GM23248 (cell line): ENCODE measurements around the gene IQSEC3. TPM values are rescaled to one million over a fixed set of nuclear protein-coding genes. Genes with fewer than 3 reads are reported as not detected.
"Not testable (repeated sequence)": the region's sequence is repeated elsewhere in the genome, so short reads cannot be mapped to it uniquely, and the experiment has no call there.

ENCODE experiments used
- DNase-seq: peaks from one replicate; pipeline ENCODE4 v3.0.0-alpha.2; 2015
- H2AFZ ChIP-seq: fragments of 200-600 bp; sonication (generic); 2 replicates; pipeline ENCODE4 v1.6.1; 2016; ENCODE audit warnings: antibody characterized with exemption
- H3F3A ChIP-seq: fragments of 200-600 bp; sonication (generic); 2 replicates; pipeline ENCODE4 v1.6.1; 2016; ENCODE audit warnings: mild to moderate bottlenecking, antibody characterized with exemption, mixed run types; ENCODE audit not compliant: insufficient read depth
- H3K27ac ChIP-seq: fragments of 200-600 bp; sonication (generic); 2 replicates; pipeline ENCODE4 v1.5.1; 2016; ENCODE audit warnings: mild to moderate bottlenecking
- H3K27me3 ChIP-seq: fragments of 200-600 bp; sonication (generic); replicated peaks from 2 replicates; pipeline ENCODE4 v1.6.1; 2016; ENCODE audit warnings: mild to moderate bottlenecking; ENCODE audit not compliant: insufficient read depth
- H3K36me3 ChIP-seq: fragments of 200-600 bp; sonication (generic); 2 replicates; pipeline ENCODE4 v1.6.1; 2016; ENCODE audit warnings: low read depth, mild to moderate bottlenecking
- H3K4me1 ChIP-seq: fragments of 200-600 bp; sonication (generic); 2 replicates; pipeline ENCODE4 v1.6.1; 2016; ENCODE audit warnings: mild to moderate bottlenecking; ENCODE audit not compliant: insufficient read depth
- H3K4me2 ChIP-seq: fragments of 200-600 bp; sonication (generic); one replicate; pipeline ENCODE4 v1.6.1; 2016; ENCODE audit warnings: mild to moderate bottlenecking; ENCODE audit not compliant: unreplicated experiment
- H3K4me3 ChIP-seq: fragments of 200-600 bp; sonication (generic); 2 replicates; pipeline ENCODE4 v1.5.1; 2016; ENCODE audit warnings: mild to moderate bottlenecking
- H3K79me2 ChIP-seq: fragments of 200-600 bp; sonication (generic); 2 replicates; pipeline ENCODE4 v1.6.1; 2016; ENCODE audit warnings: mild to moderate bottlenecking; ENCODE audit not compliant: insufficient read depth
- H3K9ac ChIP-seq: fragments of 200-600 bp; sonication (generic); 2 replicates; pipeline ENCODE4 v1.6.1; 2016; ENCODE audit warnings: mild to moderate bottlenecking
- H3K9me2 ChIP-seq: fragments of 200-600 bp; sonication (generic); 2 replicates; pipeline ENCODE4 v1.6.1; 2016; ENCODE audit warnings: mixed run types, mild to moderate bottlenecking, moderate library complexity; ENCODE audit not compliant: insufficient read depth
- H3K9me3 ChIP-seq: fragments of 200-600 bp; sonication (generic); one replicate; pipeline ENCODE4 v1.6.1; 2017; ENCODE audit warnings: low read depth
- H4K20me1 ChIP-seq: fragments of 200-600 bp; sonication (generic); 2 replicates; pipeline ENCODE4 v1.6.0; 2016; ENCODE audit not compliant: insufficient read depth
- WGBS, 2 experiments: methylation state at CpG; one replicate each; pipeline ENCODE4 v1.1.6; 2015 to 2017; ENCODE audit warnings: low lambda C conversion rate in 2 of 2, low coverage in 1 of 2; ENCODE audit errors: missing lambda C conversion rate in 2 of 2; 5-methylcytosine and 5-hydroxymethylcytosine counted together
- in situ Hi-C: fragments of 300-500 bp; cut with MboI; formaldehyde crosslinking; loops from 2 replicates; pipeline ENCODE4 v1.15.0; 2020
- polyA plus RNA-seq: library from polyadenylated mRNA; unstranded; fragments of >200 nt; fragmentation: Nextera tagmentation; extraction: Ambion mirVana; gene quantifications from 2 replicates; pipeline ENCODE4 v1.2.1, GENCODE V29; 2016
- total RNA-seq: library from RNA; depleted of rRNA; stranded (reverse); fragments of >200 nt; shearing (Covaris generic); gene quantifications from 2 replicates; pipeline ENCODE4 v1.2.3, GENCODE V29; 2014

IQSEC3 gene
- total and polyA plus RNA-seq, 2 experiments from 2014 or later, result not detected

GRCh38 chr12:70541-70940 is 4.0 kb downstream of the IQSEC3 start:
- H3K27ac ChIP-seq, in situ Hi-C loops: not testable (repeated sequence)

GRCh38 chr12:72018-72417 is 5.5 kb downstream of the IQSEC3 start:
- WGBS, 2 experiments, result 22 to 25% methylated on average over 4 of the region's 4 CpGs
- H3K9me3 ChIP-seq, H3K4me1 ChIP-seq, H2AFZ ChIP-seq, H3K79me2 ChIP-seq, DNase-seq, H3K9me2 ChIP-seq, H3K9ac ChIP-seq, H3K4me3 ChIP-seq, H3F3A ChIP-seq, H3K4me2 ChIP-seq, in situ Hi-C loops, H3K36me3 ChIP-seq, H4K20me1 ChIP-seq, H3K27ac ChIP-seq: not testable (repeated sequence)
- peaks cover 40% of the 10 kb centered on the region for H3K27me3 ChIP-seq

More at GRCh38 chr12:70541-70940, 4.0 kb downstream of the IQSEC3 start:
- not testable (repeated sequence) for H3K9ac ChIP-seq, H3K9me2 ChIP-seq, H3K4me3 ChIP-seq, H3K9me3 ChIP-seq, H3K4me2 ChIP-seq, H3K36me3 ChIP-seq, DNase-seq, H3K4me1 ChIP-seq, H3F3A ChIP-seq, H2AFZ ChIP-seq, H4K20me1 ChIP-seq, H3K79me2 ChIP-seq
- 32 to 35% methylated on average over 2 of the region's 2 CpGs for WGBS, 2 experiments
- H3K27me3 ChIP-seq, result peaks cover 37% of the 10 kb centered on the region

- WGBS, 2 experiments, result 25 to 34% methylated on average over 8 of the region's 8 CpGs
- H3K79me2 ChIP-seq, H3K27ac ChIP-seq, H3K36me3 ChIP-seq, H3K4me1 ChIP-seq, H4K20me1 ChIP-seq, H3K9me3 ChIP-seq, H3F3A ChIP-seq, H3K9me2 ChIP-seq, H2AFZ ChIP-seq, H3K4me2 ChIP-seq, H3K9ac ChIP-seq, in situ Hi-C loops, DNase-seq, H3K4me3 ChIP-seq: not testable (repeated sequence)
- peaks cover 48% of the 10 kb centered on the region for H3K27me3 ChIP-seq
These were observed 8.0 kb downstream of the IQSEC3 start for GRCh38 chr12:74420-75190.

- H3K4me3 ChIP-seq, DNase-seq, H3K9me3 ChIP-seq, H3K36me3 ChIP-seq, H3K79me2 ChIP-seq, H3K9me2 ChIP-seq, in situ Hi-C loops, H3K9ac ChIP-seq, H3K27ac ChIP-seq, H3K4me2 ChIP-seq, H2AFZ ChIP-seq, H4K20me1 ChIP-seq, H3K4me1 ChIP-seq, H3F3A ChIP-seq: not testable (repeated sequence)
- peaks cover 48% of the 10 kb centered on the region for H3K27me3 ChIP-seq
- 51 to 60% methylated on average over 5 of the region's 5 CpGs for WGBS, 2 experiments
These were observed 9.0 kb downstream of the IQSEC3 start for GRCh38 chr12:75541-75940.

DNA sequence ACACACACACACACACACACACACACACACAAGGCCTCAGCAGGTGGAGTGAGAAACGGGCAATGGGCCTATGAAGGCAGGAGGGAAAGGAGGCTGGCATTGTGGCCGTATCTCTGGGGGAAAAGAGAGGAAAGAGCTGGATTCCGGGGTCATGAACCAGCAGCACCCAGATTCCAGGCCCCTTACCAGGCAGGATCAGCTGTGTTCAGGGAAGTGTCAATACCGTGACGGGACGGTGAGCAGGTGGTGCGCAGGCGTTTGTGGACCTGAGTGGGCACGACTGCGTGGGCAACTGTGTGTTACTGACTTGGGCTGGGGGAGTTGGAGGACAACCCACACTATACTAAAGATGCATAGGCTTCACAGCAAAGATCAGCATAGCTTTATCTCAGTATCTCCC is 9.5 kb downstream of the IQSEC3 start:
- H3K9me2 ChIP-seq, H3K4me1 ChIP-seq, H3K36me3 ChIP-seq, H2AFZ ChIP-seq, H3K4me3 ChIP-seq, H4K20me1 ChIP-seq, H3K79me2 ChIP-seq, H3F3A ChIP-seq, H3K4me2 ChIP-seq, DNase-seq, H3K27ac ChIP-seq, H3K9ac ChIP-seq, in situ Hi-C loops, H3K9me3 ChIP-seq: not testable (repeated sequence)
- 66 to 70% methylated on average over 10 of the region's 10 CpGs for WGBS, 2 experiments
- H3K27me3 ChIP-seq, result peaks cover 48% of the 10 kb centered on the region

DNA sequence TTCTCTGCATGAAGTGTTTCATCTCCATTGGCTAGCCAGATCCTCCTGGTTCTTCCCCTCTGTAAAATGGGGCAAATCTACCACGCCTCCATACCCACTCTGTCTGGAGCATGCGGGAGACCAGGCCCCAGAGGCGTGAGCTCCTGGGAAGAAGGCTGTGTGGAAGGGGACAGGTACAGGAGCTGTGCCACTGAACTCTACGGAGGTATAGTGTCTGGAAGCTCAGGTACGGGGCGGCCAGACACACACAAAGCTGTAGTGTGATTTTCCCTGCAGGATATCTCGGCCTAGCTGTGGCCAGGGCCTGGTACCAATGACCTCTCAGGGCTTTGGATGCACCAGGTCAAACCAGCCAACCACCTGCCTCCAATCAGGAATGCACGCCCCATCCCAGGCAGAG is 10.0 kb downstream of the IQSEC3 start:
- DNase-seq, H2AFZ ChIP-seq, H3K27ac ChIP-seq, H3K36me3 ChIP-seq, in situ Hi-C loops, H3K9me3 ChIP-seq, H3F3A ChIP-seq, H3K79me2 ChIP-seq, H3K9me2 ChIP-seq, H4K20me1 ChIP-seq, H3K4me2 ChIP-seq, H3K4me1 ChIP-seq, H3K4me3 ChIP-seq, H3K9ac ChIP-seq: not testable (repeated sequence)
- H3K27me3 ChIP-seq, result peaks cover 49% of the 10 kb centered on the region
- 75% methylated on average over 8 of the region's 8 CpGs for WGBS, 2 experiments

DNA sequence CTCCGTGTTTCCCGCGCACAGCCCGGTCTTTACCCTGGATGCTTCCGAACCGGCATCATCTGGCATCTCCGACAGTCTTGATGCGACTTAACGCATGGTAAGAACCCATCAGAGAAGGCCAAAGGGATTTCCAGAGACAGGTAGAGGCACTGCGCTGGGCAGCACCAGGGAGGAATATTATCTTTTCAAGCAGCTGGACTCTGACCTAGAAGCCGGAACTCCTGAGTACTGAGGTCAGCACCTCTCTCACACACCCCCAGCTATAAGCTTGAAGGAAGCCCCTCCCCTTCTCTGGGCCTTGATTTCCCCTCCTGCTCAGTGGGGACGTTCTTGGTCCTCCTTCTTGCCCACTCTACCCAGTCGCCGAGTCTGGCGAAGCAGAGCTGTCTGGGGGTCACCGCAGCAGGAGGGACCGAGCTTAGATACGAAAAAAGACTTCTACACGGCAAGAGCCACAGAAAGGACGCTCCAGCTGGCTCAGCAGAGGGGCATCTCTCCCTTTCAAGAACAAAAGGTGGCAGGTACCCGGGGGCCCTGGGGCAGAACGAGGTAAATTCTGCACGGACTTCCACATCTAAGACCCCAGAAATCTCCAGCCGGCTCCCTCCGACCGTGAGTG is 10.6 kb downstream of the IQSEC3 start:
- H4K20me1 ChIP-seq, H3K36me3 ChIP-seq, H3K79me2 ChIP-seq, H3K9me2 ChIP-seq, H3K9me3 ChIP-seq, H3K4me2 ChIP-seq, in situ Hi-C loops, DNase-seq, H3K4me1 ChIP-seq, H3F3A ChIP-seq, H3K27ac ChIP-seq, H2AFZ ChIP-seq, H3K4me3 ChIP-seq, H3K9ac ChIP-seq: not testable (repeated sequence)
- 78 to 84% methylated on average over 11 to 14 of the region's 26 CpGs for WGBS, 2 experiments
- H3K27me3 ChIP-seq, result peaks cover 55% of the 10 kb centered on the region
